HG02623 (cell line): Measurements from ENCODE around the gene CAPSL.
"Not testable (repeated sequence)": the region's sequence is repeated elsewhere in the genome, so short reads cannot be mapped to it uniquely, and the experiment has no call there.

Experiments used
- ATAC-seq: cut with Tn5 transposase; IDR thresholded peaks from one replicate; pipeline ENCODE4 v1.9.1; 2021; ENCODE audit warnings: moderate library complexity; ENCODE audit not compliant: unreplicated experiment

CAPSL gene

GRCh38 chr5:35878079-35878478 is 60.3 kb downstream of the CAPSL start:
- no peak for ATAC-seq

DNA sequence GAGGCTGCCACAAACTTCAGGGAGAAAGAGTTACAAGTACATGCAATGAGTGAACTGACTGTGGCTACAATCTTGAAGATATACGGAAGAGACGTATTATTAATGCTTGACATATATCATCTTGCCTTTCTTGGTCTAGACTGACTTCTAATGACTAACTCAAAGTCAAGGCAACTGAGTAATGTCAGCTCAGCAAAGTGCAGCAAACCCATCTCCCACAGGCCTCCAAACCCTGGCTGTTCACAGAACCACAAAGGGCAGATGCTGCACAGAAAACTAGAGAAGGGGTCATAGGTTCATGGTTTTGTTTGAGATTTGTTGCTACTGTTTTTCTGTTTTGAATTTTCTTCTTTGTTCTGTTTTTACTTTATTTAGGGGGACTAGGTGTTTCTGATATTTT is 60.8 kb downstream of the CAPSL start:
- no peak for ATAC-seq

DNA sequence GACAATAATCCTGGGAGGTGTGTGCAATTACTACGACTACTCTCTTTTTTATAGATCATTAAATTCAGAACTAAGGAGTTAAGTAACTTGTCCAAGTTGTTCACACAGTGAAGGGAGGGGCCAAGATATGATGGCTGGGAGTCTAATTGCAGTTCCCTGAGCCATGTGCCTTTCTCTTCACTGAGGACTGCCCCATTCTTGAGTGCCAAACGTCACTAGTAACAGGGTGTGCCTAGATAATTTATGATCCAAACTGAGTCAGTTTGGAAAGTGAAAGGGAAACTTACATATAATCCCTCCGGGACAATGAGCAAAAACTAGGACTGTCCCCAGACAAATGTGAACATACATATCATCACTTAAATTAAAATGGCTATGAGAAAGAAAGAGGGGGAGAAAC is 61.5 kb downstream of the CAPSL start:
- no peak for ATAC-seq

GRCh38 chr5:35876454-35876853 is 62.0 kb downstream of the CAPSL start:
- ATAC-seq, result no peak

- ATAC-seq, result no peak
Observed at GRCh38 chr5:35870605-35871004, 67.8 kb downstream of the CAPSL start.

- ATAC-seq, result no peak
Observed at GRCh38 chr5:35869685-35870277, 68.6 kb downstream of the CAPSL start.

- ATAC-seq, result no peak
Observed at GRCh38 chr5:35867998-35868397, 70.4 kb downstream of the CAPSL start.

DNA sequence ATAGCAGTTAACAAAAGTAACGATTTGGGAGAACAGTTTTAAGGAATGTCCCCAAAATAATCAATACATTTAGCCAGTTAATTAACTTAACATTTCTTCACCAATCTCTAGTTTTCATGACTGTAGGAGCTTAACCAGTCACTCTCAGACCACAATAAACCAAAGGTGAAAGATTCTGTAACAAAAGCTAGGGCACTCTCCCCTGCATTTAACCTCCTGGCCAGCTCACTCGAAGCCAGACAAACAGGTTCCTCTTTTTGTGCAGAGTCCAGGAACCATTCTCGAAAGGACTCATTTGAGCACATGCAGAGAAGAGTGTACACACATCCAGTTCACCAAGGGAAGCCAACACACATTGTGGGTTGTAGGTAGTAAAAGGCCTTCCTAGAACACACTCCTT is 75.3 kb downstream of the CAPSL start:
- no peak for ATAC-seq

- no peak for ATAC-seq
Observed at GRCh38 chr5:35862126-35862525, 76.3 kb downstream of the CAPSL start.

DNA sequence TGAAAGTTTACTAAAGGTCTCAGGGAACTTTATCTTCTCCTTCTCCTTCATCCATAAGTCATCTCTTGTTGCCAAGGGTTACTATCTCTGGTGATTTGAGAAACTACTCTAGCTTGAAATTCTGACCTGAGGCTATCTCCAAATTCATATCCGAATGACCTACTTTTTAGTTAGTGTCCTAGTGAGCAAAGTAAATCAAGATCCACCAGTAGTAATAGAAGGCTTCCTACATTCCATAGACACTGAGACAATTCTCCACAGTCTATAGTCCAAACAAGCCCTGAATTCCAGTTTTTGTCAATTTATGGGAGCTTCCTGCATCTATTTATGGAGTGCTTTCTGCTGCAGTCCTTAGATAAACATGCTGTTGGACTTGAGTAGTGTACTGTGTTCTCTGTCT is 76.7 kb downstream of the CAPSL start:
- no peak for ATAC-seq

DNA sequence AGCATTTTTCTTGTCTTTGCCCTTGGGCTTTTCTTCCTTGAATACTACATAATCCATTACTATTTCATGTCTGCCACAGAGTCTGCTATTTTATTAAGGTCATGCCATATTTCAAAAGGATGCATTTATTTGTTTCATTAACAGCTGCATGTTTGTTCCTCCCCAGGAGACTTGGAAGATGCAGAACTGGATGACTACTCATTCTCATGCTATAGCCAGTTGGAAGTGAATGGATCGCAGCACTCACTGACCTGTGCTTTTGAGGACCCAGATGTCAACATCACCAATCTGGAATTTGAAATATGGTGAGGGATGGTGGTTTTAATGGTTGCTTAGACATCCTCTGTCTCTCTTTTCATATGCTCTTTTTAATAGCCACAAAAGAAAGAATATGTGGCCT is 77.7 kb downstream of the CAPSL start:
- ATAC-seq, result no peak

- no peak for ATAC-seq
Observed at GRCh38 chr5:35859101-35859661, 79.2 kb downstream of the CAPSL start.

GRCh38 chr5:35857606-35858205 is 80.7 kb downstream of the CAPSL start:
- ATAC-seq, result no peak

DNA sequence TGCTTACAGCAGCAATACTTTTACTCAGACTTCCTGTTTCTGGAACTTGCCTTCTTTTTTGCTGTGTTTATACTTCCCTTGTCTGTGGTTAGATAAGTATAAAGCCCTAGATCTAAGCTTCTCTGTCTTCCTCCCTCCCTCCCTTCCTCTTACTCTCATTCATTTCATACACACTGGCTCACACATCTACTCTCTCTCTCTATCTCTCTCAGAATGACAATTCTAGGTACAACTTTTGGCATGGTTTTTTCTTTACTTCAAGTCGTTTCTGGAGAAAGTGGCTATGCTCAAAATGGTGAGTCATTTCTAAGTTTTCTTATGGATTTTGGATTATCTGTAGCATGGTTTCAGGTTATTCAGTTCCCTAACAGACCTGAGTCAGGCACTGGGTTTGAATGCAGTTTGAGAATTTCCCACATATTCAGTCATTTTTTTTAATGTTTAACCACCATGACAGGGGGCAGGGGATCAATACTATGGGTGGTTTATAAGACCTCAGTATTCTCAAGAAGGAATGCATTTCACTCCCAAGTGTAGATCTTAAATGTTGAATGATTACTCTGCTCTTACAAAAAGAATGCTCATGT is 81.6 kb downstream of the CAPSL start, which contains the start of gene IL7R:
TSS of gene IL7R (plus strand) at position 127 of the 587 bp plus-strand sequence. CDS start at position 214, 87 bp downstream.
- no peak for ATAC-seq

DNA sequence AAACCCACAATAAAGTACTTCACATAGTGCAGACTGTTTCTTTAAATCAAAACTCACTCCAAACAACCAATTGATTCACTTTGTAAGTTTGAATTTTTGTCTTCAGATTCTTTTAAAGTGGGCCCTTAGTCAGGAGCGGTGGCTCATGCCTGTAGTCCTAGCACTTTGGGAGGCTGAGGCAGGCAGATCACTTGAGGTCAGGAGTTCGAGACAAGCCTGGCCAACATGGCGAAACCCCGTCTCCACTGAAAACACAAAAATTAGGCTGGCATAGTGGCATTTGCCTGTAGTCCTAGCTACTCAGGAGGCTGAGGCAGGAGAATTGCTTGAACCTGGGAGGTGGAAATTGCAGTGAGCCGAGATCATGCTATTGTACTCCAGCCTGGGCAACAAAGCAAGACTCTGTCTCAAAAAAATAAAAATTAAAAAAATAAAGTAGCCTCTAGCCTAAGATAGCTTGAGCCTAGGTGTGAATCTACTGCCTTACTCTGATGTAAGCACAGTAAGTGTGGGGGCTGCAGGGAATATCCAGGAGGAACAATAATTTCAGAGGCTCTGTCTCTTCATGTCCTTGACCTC is 82.1 kb downstream of the CAPSL start:
- not testable (repeated sequence) for ATAC-seq

DNA sequence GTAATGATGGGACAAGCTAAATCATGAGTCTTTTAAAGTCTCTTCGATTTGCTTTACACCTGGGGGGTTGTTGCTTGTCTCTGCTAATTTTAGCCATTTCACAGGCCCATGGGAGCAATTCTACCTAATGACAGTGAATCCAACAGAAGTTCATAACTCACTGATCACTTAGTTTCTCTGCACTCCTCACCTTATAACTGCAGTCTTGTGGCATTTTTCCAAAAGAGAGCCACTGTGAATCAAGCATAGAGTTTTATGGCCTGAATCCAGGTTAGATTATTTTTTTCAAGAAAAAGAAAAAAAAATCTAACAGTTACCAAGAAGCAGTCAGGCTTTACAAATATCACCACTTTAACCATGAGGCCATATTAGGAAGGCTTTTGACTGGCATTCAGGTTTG is 83.2 kb downstream of the CAPSL start:
- ATAC-seq, result no peak
